Measurements from ENCODE around the gene KIF23. TPM values are rescaled to one million over a fixed set of nuclear protein-coding genes. Genes with fewer than 3 reads are reported as not detected.

Gene KIF23
- total RNA-seq, 1 donor from 2014 or later, result 1.3 TPM

- DNase-seq (no peak), ATAC-seq (no peak)
- Histone ChIP-seq H3K27me3 (ENCODE audit: low read depth) (no peaks in the 10 kb centered on the region), H3K9me3 (no peaks in the 10 kb centered on the region), H3K4me3 (no peak overlapping the region), H3K4me1 (no peaks in the 10 kb centered on the region), H3K36me3 (no peaks in the 10 kb centered on the region), H3K27ac (no peak overlapping the region)
- no peak for TF ChIP-seq CTCF (IDR thresholded peaks at IDR 0.05)
- intact Hi-C loops (cut with DNase I), result no loop called here
Measured at GRCh38 chr15:69434679-69435078, 20.5 kb downstream of the KIF23 start.

GRCh38 chr15:69435985-69436384 is 21.8 kb downstream of the KIF23 start:
- no peak overlapping the region for H3K27ac ChIP-seq
- no peaks in the 10 kb centered on the region for H3K27me3 ChIP-seq (ENCODE audit: low read depth)
- H3K4me1 ChIP-seq, result no peaks in the 10 kb centered on the region
- no peaks in the 10 kb centered on the region for H3K36me3 ChIP-seq
- no peak for DNase-seq
- no peaks in the 10 kb centered on the region for H3K9me3 ChIP-seq
- no peak overlapping the region for H3K4me3 ChIP-seq
- intact Hi-C loops (cut with DNase I), result no loop called here
- no peak for TF ChIP-seq CTCF (IDR thresholded peaks at IDR 0.05)
- no peak for ATAC-seq

- intact Hi-C loops (cut with DNase I), result no loop called here
- no peak overlapping the region for H3K27ac ChIP-seq
- H3K36me3 ChIP-seq, result no peaks in the 10 kb centered on the region
- no peaks in the 10 kb centered on the region for H3K4me1 ChIP-seq
- no peak for ATAC-seq
- no peak overlapping the region for H3K4me3 ChIP-seq
- H3K27me3 ChIP-seq (ENCODE audit: low read depth), result no peaks in the 10 kb centered on the region
- H3K9me3 ChIP-seq, result no peaks in the 10 kb centered on the region
- TF ChIP-seq CTCF (IDR thresholded peaks at IDR 0.05), result no peak
- DNase-seq, result no peak
Measured at GRCh38 chr15:69436951-69437350, 22.8 kb downstream of the KIF23 start.

GRCh38 chr15:69439623-69440022 is 25.5 kb downstream of the KIF23 start:
- ATAC-seq (no peak), DNase-seq (no peak)
- Histone ChIP-seq H3K4me3 (no peak overlapping the region), H3K36me3 (no peaks in the 10 kb centered on the region), H3K27me3 (ENCODE audit: low read depth) (no peaks in the 10 kb centered on the region), H3K9me3 (no peaks in the 10 kb centered on the region), H3K27ac (no peak overlapping the region), H3K4me1 (no peaks in the 10 kb centered on the region)
- intact Hi-C loops (cut with DNase I), result no loop called here
- no peak for TF ChIP-seq CTCF (IDR thresholded peaks at IDR 0.05)

GRCh38 chr15:69443032-69443611 is 29.0 kb downstream of the KIF23 start:
- H3K9me3 ChIP-seq, result no peaks in the 10 kb centered on the region
- no peaks in the 10 kb centered on the region for H3K36me3 ChIP-seq
- no peaks in the 10 kb centered on the region for H3K27me3 ChIP-seq (ENCODE audit: low read depth)
- intact Hi-C loops (cut with DNase I), result no loop called here
- TF ChIP-seq CTCF (IDR thresholded peaks at IDR 0.05), result no peak
- ATAC-seq (no peak), DNase-seq (no peak)
- H3K27ac ChIP-seq, result no peak overlapping the region
- H3K4me1 ChIP-seq, result no peaks in the 10 kb centered on the region
- H3K4me3 ChIP-seq, result no peak overlapping the region

GRCh38 chr15:69444686-69445085 is 30.5 kb downstream of the KIF23 start:
- no peak overlapping the region for H3K4me3 ChIP-seq
- ATAC-seq (no peak), DNase-seq (no peak)
- no peaks in the 10 kb centered on the region for H3K9me3 ChIP-seq
- TF ChIP-seq CTCF (IDR thresholded peaks at IDR 0.05), result no peak
- no peaks in the 10 kb centered on the region for H3K36me3 ChIP-seq
- no peaks in the 10 kb centered on the region for H3K27me3 ChIP-seq (ENCODE audit: low read depth)
- no peaks in the 10 kb centered on the region for H3K4me1 ChIP-seq
- no peak overlapping the region for H3K27ac ChIP-seq
- intact Hi-C loops (cut with DNase I), result no loop called here

Data from lower lobe of right lung (tissue), 2 donors.